CD4-positive, alpha-beta T cell treated with Interleukin-2 at 100 ng/mL for 4 hours (primary cell): ENCODE data around the gene SULT6B1.
"Not testable (repeated sequence)": the region's sequence is repeated elsewhere in the genome, so short reads cannot be mapped to it uniquely, and the experiment has no call there.

Source experiments
- DNase-seq: peaks from one replicate; pipeline ENCODE4 v3.0.0-alpha.2; 2020; ENCODE audit warnings: low spot score

Gene SULT6B1

DNA sequence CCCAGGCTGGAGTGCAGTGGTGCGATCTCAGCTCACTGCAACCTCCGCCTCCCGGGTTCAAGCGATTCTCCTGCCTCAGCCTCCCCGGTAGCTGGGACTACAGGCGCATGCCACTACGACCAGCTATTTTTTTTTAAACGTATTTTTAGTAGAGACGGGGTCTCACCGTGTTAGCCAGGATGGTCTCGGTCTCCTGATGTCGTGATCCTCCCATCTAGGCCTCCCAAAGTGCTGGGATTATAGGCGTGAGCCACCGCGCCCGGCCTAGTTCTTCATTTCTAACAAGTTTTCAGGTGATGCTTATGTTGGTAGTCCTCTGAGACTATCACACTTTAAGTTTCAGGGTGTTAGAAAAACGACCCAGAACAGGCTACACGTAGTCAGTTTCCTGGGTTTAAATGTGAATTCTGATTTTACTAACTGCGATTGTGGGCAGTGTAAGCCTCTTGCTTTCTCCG, 7.4 kb upstream of the SULT6B1 start:
- not testable (repeated sequence) for DNase-seq

GRCh38 chr2:37192551-37192950, 4.1 kb upstream of the SULT6B1 start:
- DNase-seq: no peak

GRCh38 chr2:37191747-37192146, 3.3 kb upstream of the SULT6B1 start:
- DNase-seq: no peak

DNA sequence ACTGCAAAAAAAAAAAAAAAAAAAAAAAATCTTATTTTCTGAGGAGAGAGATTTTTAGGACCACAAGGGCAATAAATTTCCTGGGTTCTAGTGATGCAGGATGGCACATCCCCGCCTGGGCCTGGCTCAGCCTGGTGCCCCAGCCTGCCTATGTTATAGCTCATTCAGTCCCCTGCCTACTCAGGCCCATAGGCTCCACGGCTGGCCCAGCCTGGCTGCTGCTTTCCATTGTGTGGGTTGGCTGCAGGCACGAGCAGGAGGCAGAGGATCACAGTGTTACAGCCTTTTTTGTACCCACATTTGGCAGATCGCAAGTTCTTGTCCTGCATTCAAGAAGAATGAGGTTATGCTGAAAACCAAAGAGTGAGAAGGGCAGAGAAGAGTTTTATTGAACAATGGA, 2.8 kb upstream of the SULT6B1 start:
- DNase-seq: no peak

- no peak for DNase-seq
These were observed 1.8 kb upstream of the SULT6B1 start for GRCh38 chr2:37190290-37190689.

- DNase-seq: no peak
These were observed 1.1 kb upstream of the SULT6B1 start for GRCh38 chr2:37189452-37190153.

DNA sequence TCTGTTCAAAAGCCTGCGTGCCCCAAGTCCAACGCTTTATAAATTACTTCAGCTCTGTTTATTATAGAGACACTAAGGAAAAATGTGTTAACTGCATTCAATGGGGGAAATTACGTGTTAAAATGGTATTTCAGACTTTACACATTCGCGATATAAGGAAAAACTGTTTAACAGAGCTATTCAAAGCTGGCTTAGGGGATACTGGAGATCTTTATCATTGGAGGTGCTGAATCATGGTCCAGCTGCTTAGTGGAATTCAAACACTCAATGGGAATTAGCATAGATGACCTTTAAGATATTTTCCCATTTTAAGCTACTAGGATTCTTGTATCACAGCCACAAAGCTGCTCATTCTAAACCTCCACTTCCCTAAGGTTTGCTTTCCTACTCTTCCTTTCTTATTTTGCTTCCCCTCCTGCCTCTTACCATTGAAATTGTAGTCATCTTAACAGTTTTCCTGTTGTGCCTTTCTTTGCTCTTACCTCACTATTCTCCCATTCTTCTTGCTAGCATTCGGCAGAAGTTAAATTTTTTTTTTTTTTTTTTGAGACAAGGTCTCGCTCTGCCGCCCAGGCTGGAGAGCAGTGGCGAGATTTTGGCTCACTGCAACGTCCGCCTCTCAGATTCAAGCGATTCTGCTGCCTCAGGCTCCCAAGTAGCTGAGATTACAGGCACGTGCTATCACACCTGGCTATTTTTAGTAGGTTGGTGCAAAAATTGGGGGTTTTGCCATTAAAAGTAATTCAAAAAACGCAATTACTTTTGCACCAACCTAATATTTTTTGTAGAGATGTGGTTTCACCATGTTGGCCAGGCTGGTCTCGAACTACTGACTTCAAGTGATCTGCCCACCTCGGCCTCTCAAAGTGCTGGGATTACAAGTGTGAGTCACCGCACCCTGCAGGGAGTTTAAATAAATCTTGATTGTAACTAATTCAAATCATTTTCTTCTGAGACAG, 6.5 kb downstream of the SULT6B1 start:
- no peak for DNase-seq

DNA sequence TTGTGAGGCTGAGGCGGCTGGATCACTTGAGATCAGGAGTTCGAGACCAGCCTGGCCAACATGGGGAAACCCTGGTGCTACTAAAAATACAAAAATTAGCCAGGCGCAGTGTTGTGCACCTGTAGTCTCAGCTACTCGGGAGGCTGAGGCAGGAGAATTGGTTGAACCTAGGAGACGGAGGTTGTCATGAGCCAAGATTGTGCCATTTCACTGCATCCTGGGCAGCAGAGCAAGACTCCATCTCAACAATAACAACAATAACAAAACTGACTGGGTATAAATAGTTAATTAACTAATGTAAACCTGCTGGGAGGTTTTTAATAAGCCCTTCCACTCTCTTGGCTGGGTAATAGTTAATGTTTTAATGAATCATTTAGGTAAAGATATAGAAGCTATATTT, 7.8 kb downstream of the SULT6B1 start:
- DNase-seq: no peak

DNA sequence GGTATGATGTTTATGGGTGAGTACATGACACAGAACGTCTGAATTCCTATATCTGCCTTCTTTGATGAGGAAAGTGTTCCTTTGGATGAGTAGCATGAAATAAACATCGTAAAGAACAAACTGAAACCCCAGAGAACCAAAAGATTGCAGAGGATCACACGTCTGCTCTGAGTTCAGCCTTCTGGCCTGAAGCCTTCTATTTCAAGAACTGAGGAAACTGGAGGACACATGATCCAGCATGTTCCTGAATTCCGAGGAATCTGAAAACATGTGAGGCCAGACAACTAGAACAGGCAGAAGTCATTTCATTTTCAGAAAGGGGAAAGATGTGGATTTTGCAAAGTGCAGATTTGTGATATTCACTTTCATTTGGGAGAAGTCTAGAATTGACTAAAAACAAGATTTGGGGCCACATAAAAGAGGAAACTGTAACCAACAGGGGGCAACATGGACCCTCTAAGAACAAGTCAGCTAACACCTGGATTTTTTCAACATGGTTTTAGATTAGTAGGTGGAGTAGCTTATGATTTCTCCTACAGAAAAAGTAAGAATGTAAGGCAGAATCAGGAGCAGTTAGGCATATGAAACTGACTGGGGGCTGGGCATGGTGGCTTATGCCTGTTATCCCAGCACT, 8.3 kb downstream of the SULT6B1 start:
- DNase-seq: no peak

DNA sequence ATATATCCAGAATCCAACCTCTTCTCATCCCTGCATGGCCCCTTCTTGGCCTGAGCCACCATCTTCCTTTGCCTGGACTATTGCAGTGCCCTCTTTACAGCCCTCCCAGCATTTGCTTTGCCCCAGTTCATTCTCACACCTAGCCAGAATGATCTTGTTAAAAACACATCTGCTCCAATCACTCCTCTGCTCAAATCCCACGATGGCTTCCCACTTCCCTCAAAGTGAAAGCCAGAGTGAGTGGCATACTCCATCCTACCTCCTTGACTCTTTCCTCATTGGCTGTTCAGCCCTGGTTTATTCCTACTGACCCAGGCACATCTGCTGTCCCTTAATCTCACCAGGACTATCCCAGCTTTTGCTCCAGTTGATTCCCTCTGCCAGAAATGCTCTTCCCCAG, 14.7 kb downstream of the SULT6B1 start:
- DNase-seq: no peak

DNA sequence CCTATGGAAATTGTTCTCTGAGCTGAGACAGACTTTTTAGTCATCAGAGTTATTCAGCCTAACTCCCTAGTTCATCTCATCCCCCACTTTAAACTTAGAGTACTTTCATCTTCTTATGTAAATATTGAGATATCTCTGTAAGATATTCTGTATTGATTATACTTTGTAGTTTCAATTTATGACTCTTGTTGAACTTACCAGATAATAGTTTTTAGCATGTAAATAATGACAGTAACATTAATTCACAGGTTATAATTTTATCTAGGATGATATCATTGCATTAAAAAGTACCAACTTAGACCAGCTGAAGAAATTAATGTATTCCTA, 16.9 kb downstream of the SULT6B1 start:
- DNase-seq: no peak

- DNase-seq: peak; percentile 60
These were observed 20.1 kb downstream of the SULT6B1 start for GRCh38 chr2:37168217-37168981.

DNA sequence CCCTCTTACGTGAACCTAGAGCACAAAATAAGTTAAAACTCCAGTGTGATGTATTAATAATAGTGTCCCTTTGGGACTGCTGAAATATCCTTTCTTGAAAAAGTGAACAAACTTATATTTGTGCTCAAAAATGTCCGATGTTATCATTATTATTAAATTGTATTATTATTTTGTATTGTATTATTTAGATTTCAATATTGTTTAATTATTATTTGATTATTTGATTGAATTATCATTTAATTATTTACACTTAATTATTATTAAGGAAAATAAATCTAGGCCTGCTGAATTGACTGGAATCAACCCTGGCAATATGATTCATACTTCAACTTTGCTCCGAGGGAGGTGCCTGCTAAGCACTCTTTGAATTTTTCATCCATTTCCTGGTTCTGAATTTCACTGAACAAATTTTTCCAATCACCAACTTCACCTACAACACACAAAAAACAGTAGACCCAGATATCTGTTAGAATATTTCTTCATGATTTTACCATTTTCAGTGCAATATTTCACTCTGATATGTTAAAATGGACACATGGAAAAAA, 20.8 kb downstream of the SULT6B1 start:
- DNase-seq: no peak

GRCh38 chr2:37164757-37165156, 23.7 kb downstream of the SULT6B1 start:
- DNase-seq: no peak

GRCh38 chr2:37156857-37157714, 31.4 kb downstream of the SULT6B1 start, which contains the start of gene EIF2AK2:
Gene EIF2AK2, minus strand, starts transcription at chr2:37156980. Its CDS starts 9,174 bp downstream, at chr2:37147806.
- peak; percentile 79 for DNase-seq

DNA sequence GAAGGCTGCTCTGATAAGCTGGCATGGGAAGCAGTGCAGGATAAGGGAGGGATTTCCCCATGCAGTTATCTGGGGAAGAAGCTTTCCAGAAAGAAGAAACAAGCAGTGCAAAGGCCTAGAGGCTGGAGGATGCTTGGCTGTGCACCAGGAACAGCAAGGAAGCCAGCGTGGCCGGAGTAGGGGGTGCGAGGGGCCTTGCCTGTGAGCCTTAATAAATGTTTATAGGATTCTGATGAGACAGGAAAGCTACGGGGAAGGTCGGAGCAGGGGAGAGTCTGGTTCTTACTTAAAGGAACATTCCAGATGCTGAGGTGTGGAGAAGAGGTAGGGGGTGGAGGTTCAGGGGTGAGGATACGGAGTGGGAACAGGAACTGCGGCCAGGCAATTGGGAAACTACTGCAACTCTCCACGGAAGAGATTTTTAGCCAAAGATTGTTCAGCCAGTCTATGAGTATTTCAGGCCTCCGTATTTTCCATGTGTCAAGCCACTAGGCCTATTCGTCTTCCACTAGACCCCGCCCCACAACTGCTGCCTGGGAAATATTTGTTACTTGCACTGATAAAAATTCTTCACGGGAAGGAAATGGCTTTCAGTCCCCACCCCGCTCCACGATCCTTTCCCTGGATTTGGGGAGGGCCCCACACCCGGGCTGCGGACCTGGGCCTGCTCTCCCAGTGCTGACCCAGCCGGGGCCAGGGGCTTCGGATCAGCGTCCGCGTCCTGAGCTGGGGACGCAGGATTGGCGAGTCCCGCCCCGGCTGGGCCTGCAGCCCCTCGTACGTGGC, 32.2 kb downstream of the SULT6B1 start:
- peak; percentile 16 for DNase-seq

GRCh38 chr2:37154785-37155184, 33.7 kb downstream of the SULT6B1 start:
- no peak for DNase-seq

DNA sequence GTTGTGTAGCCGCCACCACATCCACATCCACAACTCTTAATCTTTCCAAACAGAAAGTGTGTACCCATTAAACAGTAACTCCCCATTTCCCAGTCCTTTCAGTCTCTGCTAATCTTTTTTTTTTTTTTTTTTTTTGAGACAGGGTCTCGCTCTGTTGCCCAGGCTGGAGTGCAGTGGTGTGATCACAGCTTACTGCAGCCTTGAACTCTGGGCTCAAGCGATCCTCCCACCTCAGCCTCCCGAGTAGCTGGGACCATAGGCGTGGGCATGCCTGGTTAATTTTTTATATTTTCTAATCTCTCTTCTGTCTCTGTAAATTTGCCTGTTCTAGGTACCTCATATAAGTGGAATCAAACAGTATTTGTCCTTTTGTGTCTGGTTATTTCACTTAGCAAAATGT, 35.2 kb downstream of the SULT6B1 start:
- no peak for DNase-seq

GRCh38 chr2:37149626-37150322, 38.7 kb downstream of the SULT6B1 start:
- peak; percentile 56 for DNase-seq
